Stimulated activated memory B cell treated with anti-CD40 and anti-IgM and Interleukin-4, amounts not matched to agents 10 μg/mL and 1 μg/mL and 100 μg/mL, for 72 hours (primary cell): ENCODE measurements around the gene DLK2.
A peak's percentile ranks its signal among the peaks of the same experiment; 100 is the strongest.

Experiments
- ATAC-seq: fragments of 150-1000 bp; cut with Tn5 transposase; 2 replicates; pipeline ENCODE4 v1.10.0; 2021
- H3K27ac Mint-ChIP-seq: one replicate; pipeline ENCODE4 v1.8.0; 2022; ENCODE audit warnings: mild to moderate bottlenecking, mixed read lengths
- H3K27me3 Mint-ChIP-seq: one replicate; pipeline ENCODE4 v1.8.0; 2022; ENCODE audit warnings: mixed read lengths
- H3K36me3 Mint-ChIP-seq: one replicate; pipeline ENCODE4 v1.8.0; 2022; ENCODE audit warnings: mixed read lengths
- H3K4me1 Mint-ChIP-seq: one replicate; pipeline ENCODE4 v1.8.0; 2022; ENCODE audit warnings: mixed read lengths
- H3K4me3 Mint-ChIP-seq: one replicate; pipeline ENCODE4 v1.8.0; 2022; ENCODE audit warnings: mild to moderate bottlenecking, moderate library complexity, mixed read lengths
- H3K9me3 Mint-ChIP-seq: one replicate; pipeline ENCODE4 v1.8.0; 2022; ENCODE audit warnings: mixed read lengths

Gene DLK2

GRCh38 chr6:43451348-43451747, 4.0 kb downstream of the DLK2 start:
- Mint-ChIP-seq H3K9me3 (no peaks in the 10 kb centered on the region), H3K27me3 (no peaks in the 10 kb centered on the region), H3K4me1 (peaks cover 20% of the 10 kb centered on the region), H3K27ac (no peak overlapping the region), H3K36me3 (peaks cover 49% of the 10 kb centered on the region), H3K4me3 (no peak overlapping the region)
- ATAC-seq, result no peak

- H3K9me3 Mint-ChIP-seq, result no peaks in the 10 kb centered on the region
- ATAC-seq, result no peak
- H3K27me3 Mint-ChIP-seq, result no peaks in the 10 kb centered on the region
- no peak overlapping the region for H3K4me3 Mint-ChIP-seq
- no peak overlapping the region for H3K27ac Mint-ChIP-seq
- peaks cover 55% of the 10 kb centered on the region for H3K36me3 Mint-ChIP-seq
- H3K4me1 Mint-ChIP-seq, result peaks cover 14% of the 10 kb centered on the region
Observed at GRCh38 chr6:43450699-43451131, 4.6 kb downstream of the DLK2 start.

GRCh38 chr6:43448916-43449315, 6.4 kb downstream of the DLK2 start:
- Mint-ChIP-seq H3K27me3 (no peaks in the 10 kb centered on the region), H3K27ac (no peak overlapping the region), H3K36me3 (peaks cover 70% of the 10 kb centered on the region), H3K9me3 (no peaks in the 10 kb centered on the region), H3K4me1 (no peaks in the 10 kb centered on the region), H3K4me3 (no peak overlapping the region)
- ATAC-seq, result no peak

GRCh38 chr6:43447604-43448003, 7.7 kb downstream of the DLK2 start:
- ATAC-seq, result no peak
- Mint-ChIP-seq H3K4me1 (no peaks in the 10 kb centered on the region), H3K4me3 (no peak overlapping the region), H3K36me3 (peaks cover 83% of the 10 kb centered on the region), H3K27ac (peak overlapping the region; percentile 35), H3K27me3 (no peaks in the 10 kb centered on the region), H3K9me3 (no peaks in the 10 kb centered on the region)

GRCh38 chr6:43445576-43445975, 9.8 kb downstream of the DLK2 start:
- no peaks in the 10 kb centered on the region for H3K4me1 Mint-ChIP-seq
- H3K9me3 Mint-ChIP-seq, result no peaks in the 10 kb centered on the region
- H3K4me3 Mint-ChIP-seq, result no peak overlapping the region
- ATAC-seq, result no peak
- H3K36me3 Mint-ChIP-seq, result peaks cover 76% of the 10 kb centered on the region
- no peak overlapping the region for H3K27ac Mint-ChIP-seq
- no peaks in the 10 kb centered on the region for H3K27me3 Mint-ChIP-seq

GRCh38 chr6:43444582-43444981, 10.8 kb downstream of the DLK2 start:
- H3K36me3 Mint-ChIP-seq, result peaks cover 66% of the 10 kb centered on the region
- no peaks in the 10 kb centered on the region for H3K9me3 Mint-ChIP-seq
- H3K27ac Mint-ChIP-seq, result no peak overlapping the region
- no peak for ATAC-seq
- no peaks in the 10 kb centered on the region for H3K4me1 Mint-ChIP-seq
- H3K4me3 Mint-ChIP-seq, result no peak overlapping the region
- no peaks in the 10 kb centered on the region for H3K27me3 Mint-ChIP-seq

- no peak for ATAC-seq
- H3K27me3 Mint-ChIP-seq, result no peaks in the 10 kb centered on the region
- no peak overlapping the region for H3K27ac Mint-ChIP-seq
- peaks cover 61% of the 10 kb centered on the region for H3K36me3 Mint-ChIP-seq
- no peaks in the 10 kb centered on the region for H3K9me3 Mint-ChIP-seq
- no peak overlapping the region for H3K4me3 Mint-ChIP-seq
- H3K4me1 Mint-ChIP-seq, result no peaks in the 10 kb centered on the region
Observed at GRCh38 chr6:43444036-43444435, 11.3 kb downstream of the DLK2 start.

GRCh38 chr6:43442935-43443334, 12.4 kb downstream of the DLK2 start:
- Mint-ChIP-seq H3K4me1 (no peaks in the 10 kb centered on the region), H3K27ac (no peak overlapping the region), H3K9me3 (no peaks in the 10 kb centered on the region), H3K36me3 (peaks cover 53% of the 10 kb centered on the region), H3K27me3 (no peaks in the 10 kb centered on the region), H3K4me3 (no peak overlapping the region)
- no peak for ATAC-seq

- Mint-ChIP-seq H3K27me3 (no peaks in the 10 kb centered on the region), H3K4me3 (no peak overlapping the region), H3K27ac (no peak overlapping the region), H3K9me3 (no peaks in the 10 kb centered on the region), H3K4me1 (no peaks in the 10 kb centered on the region), H3K36me3 (peaks cover 34% of the 10 kb centered on the region)
- no peak for ATAC-seq
Observed at GRCh38 chr6:43437700-43438099, 17.6 kb downstream of the DLK2 start.

GRCh38 chr6:43436577-43437282, 18.6 kb downstream of the DLK2 start:
- Mint-ChIP-seq H3K4me3 (no peak overlapping the region), H3K9me3 (no peaks in the 10 kb centered on the region), H3K36me3 (peaks cover 40% of the 10 kb centered on the region), H3K27ac (no peak overlapping the region), H3K27me3 (no peaks in the 10 kb centered on the region), H3K4me1 (peaks cover 7% of the 10 kb centered on the region)
- no peak for ATAC-seq

GRCh38 chr6:43435682-43436437, 19.5 kb downstream of the DLK2 start:
- Mint-ChIP-seq H3K4me3 (no peak overlapping the region), H3K4me1 (peaks cover 9% of the 10 kb centered on the region), H3K27me3 (no peaks in the 10 kb centered on the region), H3K27ac (no peak overlapping the region), H3K9me3 (no peaks in the 10 kb centered on the region), H3K36me3 (peaks cover 42% of the 10 kb centered on the region)
- ATAC-seq, result no peak

- Mint-ChIP-seq H3K4me3 (no peak overlapping the region), H3K27ac (no peak overlapping the region), H3K27me3 (no peaks in the 10 kb centered on the region), H3K9me3 (no peaks in the 10 kb centered on the region), H3K4me1 (peaks cover 9% of the 10 kb centered on the region), H3K36me3 (peaks cover 42% of the 10 kb centered on the region)
- no peak for ATAC-seq
Observed at GRCh38 chr6:43434943-43435342, 20.4 kb downstream of the DLK2 start.

GRCh38 chr6:43434001-43434840, 21.1 kb downstream of the DLK2 start:
- Mint-ChIP-seq H3K4me1 (peaks cover 9% of the 10 kb centered on the region), H3K9me3 (no peaks in the 10 kb centered on the region), H3K27ac (no peak overlapping the region), H3K36me3 (peaks cover 42% of the 10 kb centered on the region), H3K27me3 (no peaks in the 10 kb centered on the region), H3K4me3 (no peak overlapping the region)
- no peak for ATAC-seq

GRCh38 chr6:43433148-43433547, 22.2 kb downstream of the DLK2 start:
- Mint-ChIP-seq H3K4me1 (peaks cover 19% of the 10 kb centered on the region), H3K4me3 (no peak overlapping the region), H3K27ac (no peak overlapping the region), H3K27me3 (no peaks in the 10 kb centered on the region), H3K36me3 (peaks cover 41% of the 10 kb centered on the region), H3K9me3 (no peaks in the 10 kb centered on the region)
- ATAC-seq, result no peak
